Left renal pelvis (tissue), 4 donors: ENCODE measurements around the gene CCKAR. TPM values are rescaled to one million over a fixed set of nuclear protein-coding genes. Genes with fewer than 3 reads are reported as not detected.

Source experiments
- polyA plus RNA-seq, 4 donors: library from polyadenylated mRNA; unstranded; fragments of 120-200 nt; gene quantifications; one replicate each; pipeline ENCODE4 v1.2.1, GENCODE V29; 2013; ENCODE audit not compliant: insufficient read length in 4 of 4

Gene CCKAR
- polyA plus RNA-seq, 4 donors: 0.08 to 0.10 TPM; not detected in 2

Other genes with a start within 250 kb of the CCKAR start
- 100 to 1,000 TPM in 1 of 4 donors, 10 to 100 TPM in 3; 80.2 to 106 (median 85.4) TPM for gene RBPJ, start 169.5 kb downstream of the CCKAR start, polyA plus RNA-seq
- gene TBC1D19, start 93.6 kb upstream of the CCKAR start, polyA plus RNA-seq: 10 to 100 TPM; 16.4 to 22.6 (median 19.9) TPM